Liver (tissue), 3 donors: ENCODE data around the gene DCUN1D2.
"Not testable (repeated sequence)": the region's sequence is repeated elsewhere in the genome, so short reads cannot be mapped to it uniquely, and the experiment has no call there.

ENCODE experiments used
- EGR1 ChIP-seq, 2 donors: IDR thresholded peaks; 2 replicates each; pipeline ENCODE4 v1.6.1; 2016 to 2018; ENCODE audit warnings: antibody characterized with exemption in 2 of 2, low read depth in 2 of 2
- FOXA1 ChIP-seq: IDR thresholded peaks from 2 replicates; pipeline ENCODE4 v1.6.1; 2016; ENCODE audit warnings: antibody characterized with exemption
- GABPA ChIP-seq, 2 donors: IDR thresholded peaks in 1 of 2; conservative IDR thresholded peaks in 1 of 2; 2 replicates each; pipeline ENCODE4 v1.6.1; 2016; ENCODE audit warnings: antibody characterized with exemption in 2 of 2, mild to moderate bottlenecking in 1 of 2, moderate library complexity in 1 of 2
- RAD21 ChIP-seq, 2 donors: IDR thresholded peaks; 2 replicates each; pipeline ENCODE4 v1.6.1; 2016; ENCODE audit warnings: antibody characterized with exemption in 2 of 2, mild to moderate bottlenecking in 2 of 2
- SP1 ChIP-seq: IDR thresholded peaks from 2 replicates; pipeline ENCODE4 v1.6.1; 2018; ENCODE audit warnings: antibody characterized with exemption, mild to moderate bottlenecking
- YY1 ChIP-seq: IDR thresholded peaks from 2 replicates; pipeline ENCODE4 v1.6.1; 2016; ENCODE audit warnings: antibody characterized with exemption, mild to moderate bottlenecking
- TF ChIP-seq, protein P1 (sequence below): fragments of 150-350 bp; IDR thresholded peaks from 2 replicates; pipeline ENCODE4 v1.5.1; 2017; ENCODE audit warnings: improper control_type of control experiment, low read depth, low read length; ENCODE audit not compliant: missing input control
- TF ChIP-seq, protein P2 (sequence below): IDR thresholded peaks from 2 replicates; pipeline ENCODE4 v1.6.1; 2016; ENCODE audit warnings: antibody characterized with exemption, mild to moderate bottlenecking
- TF ChIP-seq, protein P3 (sequence below): IDR thresholded peaks from 2 replicates; pipeline ENCODE4 v1.6.1; 2016; ENCODE audit warnings: antibody characterized with exemption
- TF ChIP-seq, protein P4 (sequence below): IDR thresholded peaks from 2 replicates; pipeline ENCODE4 v1.6.1; 2016; ENCODE audit warnings: antibody characterized with exemption
- TF ChIP-seq, protein P5 (sequence below): IDR thresholded peaks from 2 replicates; pipeline ENCODE4 v1.6.1; 2016; ENCODE audit warnings: antibody characterized with exemption
- donor health status: healthy.
- donor health status: healthy.

DNA sequence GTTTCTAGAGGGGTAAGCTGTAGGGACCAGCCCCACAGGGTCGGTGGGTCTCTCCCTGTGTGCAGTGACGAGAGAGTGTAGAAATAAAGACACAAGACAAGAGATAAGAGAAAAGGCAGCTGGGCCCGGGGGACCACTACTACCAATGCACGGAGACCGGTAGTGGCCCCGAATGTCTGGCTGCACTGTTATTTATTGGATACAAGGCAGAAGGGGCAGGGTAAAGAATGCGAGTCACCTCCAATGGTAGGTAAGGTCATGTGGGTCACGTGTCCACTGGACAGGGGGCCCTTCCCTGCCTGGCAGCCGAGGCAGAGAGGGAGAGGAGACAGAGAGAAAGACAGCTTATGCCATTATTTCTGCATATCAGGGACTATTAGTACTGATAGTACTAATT is 40.2 kb downstream of the DCUN1D2 start:
- TF ChIP-seq, protein P1, sequence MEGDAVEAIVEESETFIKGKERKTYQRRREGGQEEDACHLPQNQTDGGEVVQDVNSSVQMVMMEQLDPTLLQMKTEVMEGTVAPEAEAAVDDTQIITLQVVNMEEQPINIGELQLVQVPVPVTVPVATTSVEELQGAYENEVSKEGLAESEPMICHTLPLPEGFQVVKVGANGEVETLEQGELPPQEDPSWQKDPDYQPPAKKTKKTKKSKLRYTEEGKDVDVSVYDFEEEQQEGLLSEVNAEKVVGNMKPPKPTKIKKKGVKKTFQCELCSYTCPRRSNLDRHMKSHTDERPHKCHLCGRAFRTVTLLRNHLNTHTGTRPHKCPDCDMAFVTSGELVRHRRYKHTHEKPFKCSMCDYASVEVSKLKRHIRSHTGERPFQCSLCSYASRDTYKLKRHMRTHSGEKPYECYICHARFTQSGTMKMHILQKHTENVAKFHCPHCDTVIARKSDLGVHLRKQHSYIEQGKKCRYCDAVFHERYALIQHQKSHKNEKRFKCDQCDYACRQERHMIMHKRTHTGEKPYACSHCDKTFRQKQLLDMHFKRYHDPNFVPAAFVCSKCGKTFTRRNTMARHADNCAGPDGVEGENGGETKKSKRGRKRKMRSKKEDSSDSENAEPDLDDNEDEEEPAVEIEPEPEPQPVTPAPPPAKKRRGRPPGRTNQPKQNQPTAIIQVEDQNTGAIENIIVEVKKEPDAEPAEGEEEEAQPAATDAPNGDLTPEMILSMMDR = not testable (repeated sequence)
- TF ChIP-seq, protein P2, sequence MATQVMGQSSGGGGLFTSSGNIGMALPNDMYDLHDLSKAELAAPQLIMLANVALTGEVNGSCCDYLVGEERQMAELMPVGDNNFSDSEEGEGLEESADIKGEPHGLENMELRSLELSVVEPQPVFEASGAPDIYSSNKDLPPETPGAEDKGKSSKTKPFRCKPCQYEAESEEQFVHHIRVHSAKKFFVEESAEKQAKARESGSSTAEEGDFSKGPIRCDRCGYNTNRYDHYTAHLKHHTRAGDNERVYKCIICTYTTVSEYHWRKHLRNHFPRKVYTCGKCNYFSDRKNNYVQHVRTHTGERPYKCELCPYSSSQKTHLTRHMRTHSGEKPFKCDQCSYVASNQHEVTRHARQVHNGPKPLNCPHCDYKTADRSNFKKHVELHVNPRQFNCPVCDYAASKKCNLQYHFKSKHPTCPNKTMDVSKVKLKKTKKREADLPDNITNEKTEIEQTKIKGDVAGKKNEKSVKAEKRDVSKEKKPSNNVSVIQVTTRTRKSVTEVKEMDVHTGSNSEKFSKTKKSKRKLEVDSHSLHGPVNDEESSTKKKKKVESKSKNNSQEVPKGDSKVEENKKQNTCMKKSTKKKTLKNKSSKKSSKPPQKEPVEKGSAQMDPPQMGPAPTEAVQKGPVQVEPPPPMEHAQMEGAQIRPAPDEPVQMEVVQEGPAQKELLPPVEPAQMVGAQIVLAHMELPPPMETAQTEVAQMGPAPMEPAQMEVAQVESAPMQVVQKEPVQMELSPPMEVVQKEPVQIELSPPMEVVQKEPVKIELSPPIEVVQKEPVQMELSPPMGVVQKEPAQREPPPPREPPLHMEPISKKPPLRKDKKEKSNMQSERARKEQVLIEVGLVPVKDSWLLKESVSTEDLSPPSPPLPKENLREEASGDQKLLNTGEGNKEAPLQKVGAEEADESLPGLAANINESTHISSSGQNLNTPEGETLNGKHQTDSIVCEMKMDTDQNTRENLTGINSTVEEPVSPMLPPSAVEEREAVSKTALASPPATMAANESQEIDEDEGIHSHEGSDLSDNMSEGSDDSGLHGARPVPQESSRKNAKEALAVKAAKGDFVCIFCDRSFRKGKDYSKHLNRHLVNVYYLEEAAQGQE = not testable (repeated sequence)
- not testable (repeated sequence) for TF ChIP-seq YY1; RAD21 (IDR thresholded peaks at IDR 0.05); FOXA1; SP1; GABPA (IDR thresholded peaks at IDR 0.05 in 1 of 2, conservative IDR thresholded peaks at IDR 0.05 in 1 of 2); EGR1 (IDR thresholded peaks at IDR 0.05; ENCODE audit: low read depth in 2 of 2)
- TF ChIP-seq, protein P3, sequence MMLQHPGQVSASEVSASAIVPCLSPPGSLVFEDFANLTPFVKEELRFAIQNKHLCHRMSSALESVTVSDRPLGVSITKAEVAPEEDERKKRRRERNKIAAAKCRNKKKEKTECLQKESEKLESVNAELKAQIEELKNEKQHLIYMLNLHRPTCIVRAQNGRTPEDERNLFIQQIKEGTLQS = not testable (repeated sequence)
- TF ChIP-seq, protein P4, sequence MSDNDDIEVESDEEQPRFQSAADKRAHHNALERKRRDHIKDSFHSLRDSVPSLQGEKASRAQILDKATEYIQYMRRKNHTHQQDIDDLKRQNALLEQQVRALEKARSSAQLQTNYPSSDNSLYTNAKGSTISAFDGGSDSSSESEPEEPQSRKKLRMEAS = not testable (repeated sequence)
- TF ChIP-seq, protein P5, sequence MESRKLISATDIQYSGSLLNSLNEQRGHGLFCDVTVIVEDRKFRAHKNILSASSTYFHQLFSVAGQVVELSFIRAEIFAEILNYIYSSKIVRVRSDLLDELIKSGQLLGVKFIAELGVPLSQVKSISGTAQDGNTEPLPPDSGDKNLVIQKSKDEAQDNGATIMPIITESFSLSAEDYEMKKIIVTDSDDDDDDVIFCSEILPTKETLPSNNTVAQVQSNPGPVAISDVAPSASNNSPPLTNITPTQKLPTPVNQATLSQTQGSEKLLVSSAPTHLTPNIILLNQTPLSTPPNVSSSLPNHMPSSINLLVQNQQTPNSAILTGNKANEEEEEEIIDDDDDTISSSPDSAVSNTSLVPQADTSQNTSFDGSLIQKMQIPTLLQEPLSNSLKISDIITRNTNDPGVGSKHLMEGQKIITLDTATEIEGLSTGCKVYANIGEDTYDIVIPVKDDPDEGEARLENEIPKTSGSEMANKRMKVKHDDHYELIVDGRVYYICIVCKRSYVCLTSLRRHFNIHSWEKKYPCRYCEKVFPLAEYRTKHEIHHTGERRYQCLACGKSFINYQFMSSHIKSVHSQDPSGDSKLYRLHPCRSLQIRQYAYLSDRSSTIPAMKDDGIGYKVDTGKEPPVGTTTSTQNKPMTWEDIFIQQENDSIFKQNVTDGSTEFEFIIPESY = not testable (repeated sequence)
